HG02852 (cell line): ENCODE results near the gene SEMA4D.

Experiments used
- ATAC-seq: cut with Tn5 transposase; IDR thresholded peaks from one replicate; pipeline ENCODE4 v1.9.1; 2021; ENCODE audit warnings: mild to moderate bottlenecking, moderate library complexity; ENCODE audit not compliant: unreplicated experiment

SEMA4D gene

DNA sequence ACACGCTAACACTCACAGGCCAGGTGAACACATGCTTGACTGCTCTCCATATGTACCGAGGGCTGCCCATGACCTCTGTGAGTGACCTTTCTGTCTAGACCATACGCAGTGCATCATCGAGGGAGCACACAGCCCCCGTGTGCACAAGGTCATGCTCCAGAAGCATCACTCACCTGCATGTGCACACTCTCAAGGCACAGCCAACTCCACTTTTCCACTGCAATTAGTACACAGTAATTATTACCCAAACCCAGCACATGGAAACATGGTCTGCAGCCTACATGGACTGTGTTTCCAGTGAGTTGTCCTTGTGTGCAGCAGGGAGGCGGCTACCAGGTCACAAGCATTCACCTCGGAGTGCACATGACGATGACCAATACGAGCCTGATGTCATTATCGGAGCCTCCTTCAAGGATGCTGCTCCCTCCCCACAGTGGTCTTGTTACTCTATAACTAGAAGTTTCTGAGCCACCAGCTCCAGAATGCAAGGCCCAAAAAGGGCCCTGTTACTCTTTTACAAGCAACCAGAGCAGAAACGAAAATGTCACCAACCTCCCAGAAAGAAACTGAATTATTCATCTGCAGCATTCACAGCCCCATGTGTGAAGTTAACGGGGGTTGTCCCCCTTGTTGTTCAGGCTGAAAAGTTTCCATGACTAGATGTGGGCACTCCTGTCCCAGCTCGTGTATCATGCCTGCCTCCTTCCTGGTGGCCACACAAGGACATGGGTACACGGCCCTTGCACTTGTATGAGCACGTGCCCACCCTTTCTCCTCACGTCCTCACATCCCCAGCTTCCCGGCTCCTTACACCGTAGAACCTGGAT, 31.2 kb downstream of the SEMA4D start:
- ATAC-seq, result peak; percentile 48

DNA sequence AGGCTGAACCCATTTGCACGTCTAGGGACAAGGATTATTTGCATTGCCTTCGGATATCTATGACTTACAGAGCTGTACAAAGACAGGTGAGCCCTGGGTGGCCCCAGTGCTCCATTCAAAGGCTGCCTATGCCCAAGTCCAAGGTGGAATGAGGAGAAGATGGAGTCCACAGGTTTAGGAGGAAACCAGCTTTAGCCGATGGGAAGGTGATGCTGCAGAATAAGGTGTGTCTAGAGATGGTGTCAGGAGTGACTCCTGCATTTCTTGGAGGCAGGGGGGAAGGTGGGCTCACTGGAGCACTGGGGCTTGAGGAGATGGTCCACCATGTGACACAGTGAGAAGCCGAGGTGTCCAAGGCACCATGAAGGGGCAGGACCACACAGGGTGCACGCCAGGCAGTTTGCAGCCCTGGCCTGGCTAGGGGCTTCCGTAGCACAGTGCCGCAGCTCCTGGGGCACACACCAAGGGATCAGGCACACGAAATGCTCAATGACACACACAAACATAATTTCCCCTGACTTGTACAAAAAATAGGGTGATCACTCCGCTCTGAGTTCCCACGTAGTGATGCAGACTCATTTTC, 32.1 kb downstream of the SEMA4D start:
- ATAC-seq, result no peak

DNA sequence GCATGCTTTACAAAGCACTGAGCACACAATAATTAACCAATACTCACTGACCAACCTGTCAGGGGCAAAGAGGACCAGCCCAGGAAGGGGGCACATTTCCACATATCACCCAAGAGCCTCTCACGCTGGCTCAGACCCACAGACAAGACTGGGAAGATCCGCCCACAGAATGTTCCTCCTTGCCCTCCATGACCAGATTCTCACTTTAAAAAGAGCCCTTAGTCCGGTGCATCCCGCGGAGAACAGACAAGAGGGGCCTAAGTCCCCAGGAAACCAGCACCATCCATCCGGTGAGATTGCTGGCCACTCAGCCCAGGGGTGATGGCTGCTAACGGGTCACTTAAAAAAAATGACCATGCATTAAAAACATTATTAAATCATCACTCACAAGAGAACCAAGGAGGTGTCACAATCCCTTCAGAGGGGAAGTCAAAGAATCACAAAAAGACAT, 32.9 kb downstream of the SEMA4D start:
- ATAC-seq, result no peak

DNA sequence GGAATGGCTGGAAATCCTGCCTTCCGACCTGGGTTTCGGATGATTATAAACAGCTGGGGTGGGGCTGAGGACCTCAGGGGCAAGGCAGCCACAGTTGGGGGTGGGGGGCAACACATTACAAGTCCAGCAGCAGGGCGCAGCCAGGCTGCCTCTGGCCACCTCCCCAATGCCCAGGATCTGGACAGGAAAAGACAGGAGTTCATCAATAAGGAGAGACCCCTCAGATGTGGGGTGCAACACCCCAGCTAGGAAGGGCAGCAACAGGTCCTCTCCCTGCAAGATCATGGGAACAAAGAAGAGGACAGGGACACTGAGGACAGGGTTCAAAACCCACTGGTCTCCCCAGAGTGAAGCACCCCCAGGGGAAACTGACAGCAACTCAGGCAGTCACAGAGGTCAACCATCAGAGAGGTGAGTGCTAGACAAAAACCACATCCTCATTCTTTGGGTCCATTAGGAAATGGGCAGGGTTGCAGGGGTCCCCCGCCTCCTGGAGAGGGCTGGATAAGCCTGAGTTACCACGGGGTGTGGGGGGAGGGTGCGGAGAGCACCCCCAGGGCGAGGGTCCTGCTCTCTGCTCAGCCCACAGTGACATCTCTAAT, 33.5 kb downstream of the SEMA4D start:
- no peak for ATAC-seq

DNA sequence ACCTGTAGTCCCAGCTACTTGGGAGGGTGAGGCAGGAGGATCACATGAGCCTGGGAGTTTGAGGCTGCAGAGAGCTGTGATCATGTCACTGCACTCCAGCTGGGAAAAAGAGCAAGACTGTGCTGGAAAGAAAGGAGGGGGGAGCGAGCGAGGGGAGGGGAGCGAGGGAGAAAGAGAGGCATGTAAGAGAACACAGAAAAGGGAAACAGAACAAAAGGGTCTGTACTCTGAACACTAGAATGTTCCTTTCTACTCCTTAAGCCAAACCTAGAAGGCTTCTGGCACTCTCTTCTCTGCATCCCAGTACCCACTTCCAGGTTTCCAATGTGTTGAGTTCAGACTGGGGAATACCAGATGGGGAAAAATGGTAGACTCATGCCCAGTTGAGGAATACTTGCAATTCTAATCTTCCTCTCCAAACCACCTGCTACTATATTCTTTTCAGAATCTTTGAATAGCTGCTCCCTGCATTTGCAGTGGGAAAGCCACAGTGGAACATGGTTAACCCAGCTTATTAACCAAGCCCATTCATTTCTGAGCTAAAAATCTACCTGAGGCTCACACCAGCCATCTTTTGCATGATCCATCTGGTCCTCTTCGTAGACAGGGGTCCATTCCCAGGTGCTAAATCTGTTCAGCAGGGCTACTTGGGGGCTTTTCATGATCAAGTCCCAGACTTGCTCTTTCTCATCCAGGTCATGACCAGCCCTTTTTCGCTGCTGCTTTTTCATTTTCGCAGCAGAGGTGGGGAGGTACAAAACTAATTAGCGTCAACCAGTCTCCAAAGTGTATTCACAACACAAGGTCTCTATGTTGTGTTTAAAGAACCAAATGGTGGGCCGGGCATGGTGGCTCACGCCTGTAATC, 34.9 kb downstream of the SEMA4D start:
- ATAC-seq, result no peak

DNA sequence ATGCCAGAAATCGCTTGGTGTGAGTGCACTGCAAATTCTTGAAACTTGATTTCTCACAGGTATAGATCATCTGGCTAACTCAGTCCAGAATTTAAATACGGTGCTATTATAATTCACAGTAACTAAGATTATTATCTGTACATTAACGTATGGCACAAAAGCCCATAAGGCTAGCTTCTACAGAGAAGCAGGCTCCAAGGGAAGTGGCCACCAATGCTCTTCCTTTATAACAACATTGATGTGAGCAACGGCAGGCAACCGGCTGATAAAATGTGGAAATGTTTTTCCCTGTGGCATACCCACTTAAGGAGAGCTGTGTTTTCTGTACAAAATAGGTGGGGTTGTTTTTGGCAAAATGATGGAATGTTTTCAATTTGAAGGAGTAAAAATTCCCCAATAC, 35.7 kb downstream of the SEMA4D start:
- no peak for ATAC-seq

DNA sequence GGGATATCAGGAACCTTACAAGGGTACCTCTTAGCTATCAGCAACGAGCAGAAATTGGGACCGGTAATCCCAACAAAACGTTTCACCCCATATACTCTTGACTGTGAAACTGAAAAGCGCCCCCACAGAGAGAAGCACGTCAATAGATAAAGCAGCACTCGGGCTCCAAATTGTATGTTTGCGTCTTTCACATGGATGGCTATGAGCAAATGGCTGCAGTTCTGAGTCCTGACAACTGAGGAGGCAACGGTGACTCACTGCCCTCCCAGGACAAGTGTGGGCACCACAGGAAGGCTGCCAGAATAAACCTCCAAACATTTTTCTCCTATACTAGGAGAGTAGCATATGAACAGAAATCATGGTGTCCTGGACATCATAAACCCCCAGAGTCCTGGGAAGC, 36.6 kb downstream of the SEMA4D start:
- no peak for ATAC-seq

DNA sequence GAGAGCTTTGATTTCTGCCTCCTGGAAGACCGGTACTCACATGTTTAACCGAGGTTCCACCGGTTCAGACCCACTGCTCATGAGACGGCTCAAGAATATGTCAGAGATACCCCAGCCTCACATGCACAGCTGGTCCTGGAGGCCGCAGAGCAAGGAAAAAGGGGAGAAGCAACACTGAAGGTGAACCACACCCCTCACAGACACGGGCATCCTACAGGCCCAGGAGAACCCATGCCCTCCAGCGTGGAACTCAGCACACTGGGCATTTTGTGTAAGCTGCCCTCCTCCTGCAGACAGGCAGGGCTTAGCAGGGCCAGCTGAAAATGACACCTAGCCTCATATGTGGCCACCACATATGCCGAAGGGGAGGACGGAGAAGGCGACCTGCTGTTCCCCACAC, 37.4 kb downstream of the SEMA4D start:
- no peak for ATAC-seq

DNA sequence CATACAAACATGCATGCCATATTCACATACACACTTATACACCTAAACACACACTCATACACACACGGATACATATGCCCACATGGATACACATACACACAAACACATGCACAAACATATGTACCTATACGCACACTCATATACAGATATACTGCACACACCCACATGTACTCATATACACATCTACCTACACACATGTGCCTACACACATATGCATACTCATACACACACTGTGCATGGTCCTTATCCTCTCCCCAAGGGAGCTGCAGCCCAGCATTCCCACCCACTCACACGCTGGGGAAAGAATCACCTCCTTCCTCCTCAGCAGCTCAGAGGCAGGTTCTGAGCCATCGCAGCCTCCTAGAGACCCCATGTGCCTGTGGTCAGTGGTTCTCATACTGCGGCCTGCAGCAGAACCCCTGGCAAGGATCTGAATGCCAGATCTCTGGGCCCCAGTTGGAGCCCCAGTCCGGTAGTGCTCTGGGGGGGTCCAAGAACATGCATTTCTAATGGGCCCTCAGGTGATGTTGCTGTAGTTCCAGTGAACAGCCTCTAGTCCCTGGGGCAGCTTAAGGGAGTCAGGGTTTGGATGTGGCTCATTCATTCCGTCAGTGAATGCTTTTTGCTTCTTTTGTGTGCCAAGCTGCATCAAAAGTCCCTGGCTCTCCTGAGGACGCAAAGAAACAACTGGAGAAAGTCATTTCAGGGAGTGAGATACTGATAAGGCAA, 39.0 kb downstream of the SEMA4D start:
- ATAC-seq, result no peak

DNA sequence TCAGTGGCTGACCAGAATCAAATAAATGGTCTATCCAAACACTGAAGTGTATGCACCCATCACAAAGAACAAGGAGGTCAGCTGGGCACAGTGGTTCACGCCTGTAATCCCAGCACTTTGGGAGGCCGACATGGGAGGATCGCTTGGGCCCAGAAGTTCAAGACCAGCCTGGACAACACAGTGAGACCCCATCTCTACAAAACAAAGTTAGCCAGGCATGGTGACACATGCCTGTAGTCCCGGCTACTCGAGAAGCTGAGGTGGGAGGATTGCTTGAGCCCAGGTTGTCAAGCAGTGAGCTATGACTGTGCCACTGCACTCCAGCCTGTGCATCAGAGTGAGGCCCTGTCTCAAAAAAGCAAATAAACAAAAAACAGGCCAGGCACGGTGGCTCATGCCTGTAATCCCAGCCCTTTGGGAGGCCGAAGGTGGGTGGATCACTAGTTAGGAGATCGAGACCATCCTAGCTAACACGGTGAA, 40.5 kb downstream of the SEMA4D start:
- ATAC-seq, result no peak

DNA sequence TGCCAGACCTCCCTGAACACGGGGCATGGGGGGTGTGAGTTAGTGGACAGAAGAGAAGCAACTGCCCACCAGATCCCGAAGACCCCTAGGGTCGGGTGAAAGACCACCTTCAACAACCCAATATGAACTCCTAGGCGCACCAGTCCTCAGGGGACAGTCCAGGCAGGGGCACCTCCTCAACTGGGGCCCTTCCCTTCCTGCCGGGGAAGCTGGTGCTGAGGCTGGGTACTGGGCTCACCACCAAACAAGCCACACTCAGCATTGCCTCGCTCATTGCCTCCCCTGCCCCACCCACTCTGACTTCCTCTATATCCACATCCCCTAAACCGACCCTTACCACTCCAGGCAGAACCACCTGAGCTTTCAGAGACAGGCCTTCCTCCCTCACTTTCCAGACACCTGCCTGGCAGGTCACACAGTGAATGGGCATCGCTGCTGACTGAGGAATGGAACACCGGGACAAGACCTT, 42.5 kb downstream of the SEMA4D start:
- ATAC-seq, result no peak

DNA sequence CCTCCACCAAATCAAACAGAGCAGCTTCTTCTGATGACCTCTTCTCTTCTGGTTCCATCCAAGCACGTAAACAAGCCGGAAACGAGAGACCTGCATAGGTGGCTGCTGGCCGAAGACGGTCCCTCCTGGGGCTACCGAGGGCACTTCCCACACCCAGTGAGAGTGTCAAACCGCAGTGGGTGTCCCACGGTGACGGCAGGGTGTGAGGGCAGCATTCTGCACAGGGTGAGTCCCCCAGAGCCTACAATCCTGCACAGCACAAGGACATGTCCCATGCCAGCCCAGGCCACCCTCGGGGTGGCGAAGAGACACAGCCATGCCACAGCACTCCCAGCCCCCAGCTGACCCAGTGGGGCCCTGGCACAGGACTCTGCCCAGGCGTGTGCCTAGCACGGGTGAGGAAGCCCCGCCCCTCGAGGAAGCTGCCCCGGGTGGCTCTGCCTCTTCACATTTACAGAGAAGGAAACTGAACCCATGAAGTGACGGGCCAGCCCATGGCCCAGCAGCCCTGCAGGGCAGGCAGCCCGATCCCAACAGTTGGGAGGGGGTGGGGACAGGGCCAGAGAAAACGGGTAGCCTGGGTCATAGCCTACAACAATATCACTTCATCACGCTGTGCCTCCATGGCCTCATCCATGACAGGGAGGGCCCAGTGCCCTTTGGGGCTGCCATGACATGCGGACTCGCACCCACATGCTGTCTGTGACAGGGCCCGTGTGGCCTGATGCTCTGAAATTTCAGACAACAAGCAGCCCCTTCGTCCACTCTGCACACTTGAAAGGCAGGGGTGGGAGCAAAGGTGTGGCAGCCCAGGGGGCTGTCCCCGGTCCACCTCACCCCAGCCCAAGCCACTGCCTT, 43.2 kb downstream of the SEMA4D start:
- ATAC-seq, result no peak

DNA sequence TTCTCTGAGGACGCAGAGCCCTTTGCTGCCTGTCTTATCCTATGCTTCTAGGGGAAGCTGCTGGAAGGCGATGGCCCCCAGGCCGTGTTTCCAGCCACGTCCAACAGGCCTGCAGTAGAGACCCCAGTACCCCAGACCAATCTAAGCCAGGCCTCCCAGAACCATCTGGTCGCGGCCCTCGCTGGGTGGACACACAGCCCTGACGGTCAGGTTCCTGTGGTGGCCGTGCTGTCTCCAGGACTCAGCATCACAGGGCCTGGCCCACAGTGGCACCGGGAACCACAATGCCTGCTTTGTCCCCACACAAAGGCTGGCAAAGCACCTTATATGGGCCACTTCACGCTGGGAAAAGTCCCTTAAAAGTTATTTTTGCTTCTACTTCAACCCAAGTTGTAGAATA, 44.5 kb downstream of the SEMA4D start:
- no peak for ATAC-seq

DNA sequence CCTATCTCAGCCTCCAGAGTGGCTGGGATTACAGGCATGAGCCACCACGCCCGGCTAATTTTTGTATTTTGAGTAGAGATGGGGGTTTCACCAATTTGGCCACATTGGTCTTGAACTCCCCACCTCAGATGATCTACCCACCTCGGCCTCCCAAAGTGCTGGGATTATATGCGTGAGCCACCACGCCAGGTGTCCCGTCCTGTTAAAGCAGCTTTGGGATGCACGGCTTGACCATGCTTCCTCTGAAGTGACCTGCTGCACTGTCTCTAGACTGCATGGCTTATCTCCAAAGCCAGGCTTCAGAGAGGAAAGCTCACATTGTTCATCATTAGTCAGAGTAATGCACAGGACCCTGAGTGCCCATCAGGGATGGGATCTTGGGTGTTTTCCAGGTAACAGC, 45.4 kb downstream of the SEMA4D start:
- ATAC-seq, result no peak

DNA sequence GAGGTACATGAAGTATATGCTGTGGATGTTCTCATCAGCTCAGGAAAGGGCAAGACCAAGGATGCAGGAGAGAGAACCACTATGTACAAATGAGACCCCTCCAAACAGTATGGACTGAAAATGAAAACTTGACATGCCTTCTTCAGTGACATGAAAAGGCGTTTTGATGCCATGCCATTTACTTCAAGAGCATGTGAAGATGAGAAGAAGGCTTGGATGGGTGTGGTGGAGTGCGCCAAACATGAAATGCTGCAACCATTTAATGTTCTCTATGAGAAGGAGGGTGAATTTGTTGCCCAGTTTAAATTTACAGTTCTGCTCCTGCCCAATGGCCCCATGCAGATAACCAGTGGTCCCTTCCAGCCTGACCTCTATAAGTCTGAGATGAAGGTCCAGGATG, 47.7 kb downstream of the SEMA4D start:
- no peak for ATAC-seq

DNA sequence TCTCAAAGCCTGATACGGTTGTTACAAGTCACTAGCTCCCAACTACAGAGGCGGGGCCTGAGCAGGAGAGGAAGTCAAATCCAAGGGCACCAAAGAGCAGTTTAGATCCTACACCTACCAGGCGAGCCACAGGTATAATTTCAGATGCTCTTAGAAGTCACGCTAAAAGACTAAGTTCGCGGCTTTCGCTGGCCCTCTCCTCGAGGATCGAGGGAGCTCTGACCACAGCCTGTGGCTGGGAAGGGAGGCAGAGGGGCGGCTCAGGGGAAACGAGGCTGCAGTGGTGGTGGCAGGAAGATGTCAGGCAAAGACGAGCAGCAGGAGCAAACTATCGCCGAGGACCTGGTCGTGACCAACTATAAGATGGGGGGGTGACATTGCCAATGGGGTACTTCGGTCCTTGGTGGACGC, 48.6 kb downstream of the SEMA4D start:
- no peak for ATAC-seq

DNA sequence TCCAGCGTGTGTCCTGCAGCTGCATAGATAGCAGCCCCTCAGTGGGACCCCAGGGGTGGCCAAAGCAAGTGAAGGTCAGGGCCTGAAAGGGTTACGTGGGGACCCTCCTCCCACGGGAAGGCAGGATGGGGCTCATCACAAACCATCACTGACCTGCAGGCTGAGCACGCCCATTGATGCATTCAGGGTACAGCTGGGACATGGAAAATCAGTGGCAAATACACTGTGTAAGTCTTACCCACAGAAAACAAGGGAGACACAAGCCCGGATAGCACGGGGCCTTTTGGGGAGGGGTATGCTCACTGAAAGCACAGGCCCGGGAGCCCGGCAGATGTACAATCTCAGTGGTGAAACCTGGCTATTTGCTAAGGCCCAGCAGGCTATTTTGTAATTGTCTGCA, 49.1 kb downstream of the SEMA4D start:
- ATAC-seq, result no peak

DNA sequence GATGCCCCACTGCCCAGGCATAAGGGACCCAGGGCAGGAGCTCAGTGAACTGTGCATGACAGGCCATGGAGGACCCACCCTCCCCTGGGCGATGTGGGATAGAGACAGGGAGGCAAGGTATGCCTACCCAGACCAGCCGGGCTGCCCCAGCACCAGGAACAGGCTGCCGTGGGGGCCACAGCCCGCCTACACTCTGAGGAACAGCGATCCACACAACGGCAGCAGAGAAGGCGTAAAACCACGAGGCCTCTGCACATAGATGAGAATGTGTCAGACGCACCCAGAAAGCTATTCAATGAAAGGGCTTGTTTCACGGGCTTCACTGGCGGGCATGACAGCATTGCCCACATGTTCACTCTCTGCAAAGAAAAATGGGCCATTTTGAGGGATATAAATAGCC, 49.5 kb downstream of the SEMA4D start:
- ATAC-seq, result no peak

DNA sequence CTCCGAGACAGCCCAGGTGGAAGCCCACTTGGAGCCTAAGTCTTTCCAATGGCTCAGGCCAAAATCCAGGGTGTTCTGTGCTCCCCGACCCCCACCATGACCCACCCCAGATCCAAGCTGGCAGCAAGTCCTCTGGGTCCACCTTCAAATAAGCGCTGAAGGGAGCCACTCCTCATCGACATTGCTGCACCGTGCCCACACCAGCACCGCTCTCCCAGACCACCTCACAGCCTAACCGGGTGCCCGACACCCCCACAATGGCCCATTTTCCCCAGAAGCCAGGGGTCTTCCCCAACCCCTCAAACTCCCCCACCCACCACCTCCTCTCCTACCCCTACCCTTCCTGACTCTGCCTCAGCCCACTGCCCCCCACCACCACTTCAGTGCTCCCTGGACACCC, 50.5 kb downstream of the SEMA4D start:
- no peak for ATAC-seq

DNA sequence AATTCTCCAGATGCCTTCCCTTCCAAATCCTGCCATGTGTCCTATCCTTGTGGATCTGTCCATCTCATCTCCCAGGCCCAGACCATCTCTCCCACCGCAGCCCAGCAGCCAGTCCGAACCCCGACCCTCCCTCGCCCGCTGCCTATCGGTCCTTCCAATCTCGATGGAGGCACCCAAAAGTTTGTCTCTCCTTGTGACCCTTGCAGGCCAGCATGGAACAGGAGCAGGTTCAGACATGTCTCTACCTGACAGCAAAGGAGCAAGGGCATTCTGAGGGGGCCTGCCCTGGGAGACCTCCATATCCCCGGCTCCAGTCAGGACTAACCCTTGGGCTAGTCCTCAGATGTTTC, 51.0 kb downstream of the SEMA4D start:
- no peak for ATAC-seq
